Naive thymus-derived CD4-positive, alpha-beta T cell (primary cell): ENCODE data around the gene B3GNT8. TPM values are rescaled to one million over a fixed set of nuclear protein-coding genes. Genes with fewer than 3 reads are reported as not detected.

Source experiments
- ATAC-seq: fragments of 150-1000 bp; cut with Tn5 transposase; 2 replicates; pipeline ENCODE4 v1.10.0; 2021; ENCODE audit warnings: mild to moderate bottlenecking, moderate library complexity
- CTCF ChIA-PET: fragments of 350-600 bp; sonication (Branson Sonifier 250); formaldehyde crosslinking; loops from one replicate; lab custom pipeline; 2021; ENCODE audit warnings: antibody characterized with exemption; lab: Charles Lee
- POLR2A ChIA-PET: fragments of 350-600 bp; sonication (Branson Sonifier 250); formaldehyde crosslinking; loops from one replicate; lab custom pipeline; 2021; ENCODE audit warnings: antibody characterized with exemption, inconsistent platforms; lab: Charles Lee
- DNase-seq, 9 donors: peaks; one replicate each; pipeline versions ENCODE4 v3.0.0 to v3.0.0-alpha.2; 2020 to 2022; ENCODE audit warnings: mixed read lengths in 1 of 9
- H3K27ac ChIP-seq: one replicate; pipeline ENCODE4 v1.7.0; 2013; ENCODE audit warnings: mild to moderate bottlenecking, low read depth, low read length, moderate library complexity
- H3K27me3 ChIP-seq, 2 donors: one replicate each; pipeline ENCODE4 v1.7.0; 2013; ENCODE audit warnings: low read length in 2 of 2, mild to moderate bottlenecking in 2 of 2, moderate library complexity in 2 of 2; ENCODE audit not compliant: control insufficient read depth in 2 of 2, insufficient read depth in 2 of 2
- H3K36me3 ChIP-seq, 3 experiments: 1 replicate in 2 of 3; 2 replicates in 1 of 3; pipeline ENCODE4 v1.7.0; 2013; ENCODE audit warnings: low read length in 3 of 3, mild to moderate bottlenecking in 3 of 3, moderate library complexity in 1 of 3; ENCODE audit not compliant: insufficient read depth in 3 of 3, control insufficient read depth in 2 of 3
- H3K4me1 ChIP-seq, 2 donors: one replicate each; pipeline ENCODE4 v1.7.0; 2013; ENCODE audit warnings: low read length in 2 of 2, mild to moderate bottlenecking in 2 of 2, moderate library complexity in 1 of 2; ENCODE audit not compliant: control insufficient read depth in 2 of 2, insufficient read depth in 2 of 2
- H3K4me3 ChIP-seq: 2 replicates; pipeline ENCODE4 v1.7.0; 2013; ENCODE audit warnings: mild to moderate bottlenecking, low read length
- H3K9me3 ChIP-seq, 3 experiments: 1 replicate in 2 of 3; 2 replicates in 1 of 3; pipeline ENCODE4 v1.7.0; 2013; ENCODE audit warnings: low read length in 3 of 3; ENCODE audit not compliant: control insufficient read depth in 2 of 3
- H3K27ac Mint-ChIP-seq, 9 donors: one replicate each; pipeline ENCODE4 v1.8.0; 2020 to 2022; ENCODE audit warnings: mixed read lengths in 9 of 9, mild to moderate bottlenecking in 8 of 9, moderate library complexity in 5 of 9, inconsistent platforms in 2 of 9
- H3K27me3 Mint-ChIP-seq, 5 donors: one replicate each; pipeline ENCODE4 v1.8.0; 2021 to 2022; ENCODE audit warnings: mixed read lengths in 5 of 5, mild to moderate bottlenecking in 1 of 5
- H3K36me3 Mint-ChIP-seq, 5 donors: one replicate each; pipeline ENCODE4 v1.8.0; 2020 to 2022; ENCODE audit warnings: mixed read lengths in 5 of 5, mild to moderate bottlenecking in 3 of 5, inconsistent platforms in 1 of 5
- H3K4me1 Mint-ChIP-seq, 7 donors: one replicate each; pipeline ENCODE4 v1.8.0; 2020 to 2022; ENCODE audit warnings: mixed read lengths in 7 of 7, mild to moderate bottlenecking in 3 of 7, inconsistent platforms in 1 of 7
- H3K4me3 Mint-ChIP-seq, 10 donors: one replicate each; pipeline ENCODE4 v1.8.0; 2020 to 2022; ENCODE audit warnings: mild to moderate bottlenecking in 10 of 10, mixed read lengths in 10 of 10, moderate library complexity in 6 of 10, inconsistent platforms in 2 of 10
- H3K9me3 Mint-ChIP-seq, 11 donors: one replicate each; pipeline ENCODE4 v1.8.0; 2020 to 2022; ENCODE audit warnings: mixed read lengths in 11 of 11, mild to moderate bottlenecking in 4 of 11, inconsistent platforms in 1 of 11, moderate library complexity in 1 of 11
- intact Hi-C, 2 donors: fragments of 100-400 bp; cut with micrococcal nuclease; formaldehyde crosslinking; loops; one replicate each; pipeline ENCODE4 v1.15.1; 2023
- polyA plus RNA-seq, 2 donors: library from polyadenylated mRNA; unstranded; fragments of 300-500 nt; fragmentation: Illumina TruSeq; gene quantifications; one replicate each; pipeline ENCODE4 v1.2.3, GENCODE V29; 2021
- total RNA-seq, 6 experiments: library from RNA in 5 of 6; stranded (reverse) in 5 of 6; gene quantifications; 1 replicate in 5 of 6; 2 replicates in 1 of 6; pipeline ENCODE4 v1.2.3 and lab custom pipeline; 2021 to 2026

B3GNT8 gene
- total and polyA plus RNA-seq, 7 experiments from 2014 or later: 0.19 to 5.3 (median 0.43) TPM

DNA sequence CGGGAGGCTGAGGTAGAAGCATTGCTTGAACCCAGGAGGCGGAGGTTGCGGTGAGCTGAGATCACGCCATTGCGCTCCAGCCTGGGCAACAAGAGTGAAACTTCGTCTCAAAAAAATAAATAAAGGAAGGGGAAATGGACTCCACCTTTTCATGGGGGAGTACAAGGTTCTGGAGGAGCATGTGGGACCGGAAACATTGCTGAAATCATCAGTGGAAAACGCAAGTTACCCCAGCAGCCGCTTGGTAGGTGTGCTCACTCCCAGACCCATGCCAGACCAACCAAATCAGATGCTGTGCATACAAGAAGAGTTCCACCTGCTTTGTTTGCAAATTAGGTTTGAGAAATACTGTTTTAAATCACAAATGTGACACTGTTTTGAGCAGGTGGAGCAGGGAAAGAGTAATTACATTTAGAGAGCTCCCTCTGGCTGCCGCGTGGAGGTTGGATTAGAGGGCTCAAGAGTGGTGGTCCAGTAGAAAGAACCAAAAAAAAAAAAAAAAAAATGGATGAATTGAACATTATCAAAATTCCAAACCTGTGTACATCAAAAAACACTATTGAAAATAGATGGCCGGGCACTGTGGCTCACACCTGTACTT is 20.7 kb upstream of the B3GNT8 start:
- no peaks in the 10 kb centered on the region for H3K27me3 ChIP-seq

DNA sequence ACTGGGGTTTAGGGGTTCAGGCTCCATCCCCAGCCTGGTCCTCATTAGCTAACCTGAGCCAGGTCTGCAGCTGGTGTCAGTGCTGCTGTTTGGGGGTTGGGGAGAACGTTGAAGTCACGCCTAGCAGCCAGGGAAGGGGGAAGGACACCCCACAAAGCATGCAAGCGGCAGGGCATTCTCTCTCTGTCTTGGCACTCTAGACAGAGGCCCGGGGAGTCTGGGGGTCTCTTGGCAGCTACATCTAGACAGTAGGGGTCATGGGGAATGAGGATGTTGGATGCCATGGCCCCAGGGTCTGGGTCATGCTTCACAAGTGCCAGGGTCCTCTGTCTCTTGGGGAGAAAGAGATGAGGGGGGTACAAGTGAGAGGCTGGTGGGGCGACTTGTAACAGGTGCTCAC is 18.4 kb upstream of the B3GNT8 start:
- Mint-ChIP-seq H3K9me3 (no peaks in the 10 kb centered on the region), H3K27me3 (peaks cover 0 to 3% (median 0%) of the 10 kb centered on the region in 5 donors), H3K27ac (no peak overlapping the region), H3K4me1 (peaks cover 8 to 23% (median 13%) of the 10 kb centered on the region in 7 donors), H3K36me3 (no peaks in the 10 kb centered on the region), H3K4me3 (no peak overlapping the region)
- CTCF ChIA-PET: interaction anchor here (1.2 kb wide), 1 partner anchor 118 kb away, joined by 8 read pairs; no protein-coding TSS in a partner anchor
- DNase-seq: peak in 1 of 9 donors; percentile 17
- POLR2A ChIA-PET: no interaction called here
- H3K27ac ChIP-seq: no peak overlapping the region
- no peak for ATAC-seq
- H3K4me1 ChIP-seq: peaks cover 0 to 10% of the 10 kb centered on the region in 2 donors
- no peaks in the 10 kb centered on the region for H3K36me3 ChIP-seq
- intact Hi-C loops: no loop called here
- no peaks in the 10 kb centered on the region for H3K27me3 ChIP-seq
- no peaks in the 10 kb centered on the region for H3K9me3 ChIP-seq
- no peak overlapping the region for H3K4me3 ChIP-seq

More for the DNA sequence above, 20.7 kb upstream of the B3GNT8 start:
- no peaks in the 10 kb centered on the region for H3K9me3 ChIP-seq
- no peak for ATAC-seq
- H3K27ac ChIP-seq: no peak overlapping the region
- Mint-ChIP-seq H3K4me3 (peak overlapping the region in 9 of 10 donors; percentile 14 to 71 (median 40)), H3K27ac (peak overlapping the region in 2 of 9 donors; percentile 33 to 62), H3K36me3 (no peaks in the 10 kb centered on the region), H3K27me3 (peaks cover 0 to 3% (median 0%) of the 10 kb centered on the region in 5 donors), H3K9me3 (no peaks in the 10 kb centered on the region), H3K4me1 (peaks cover 7 to 23% (median 13%) of the 10 kb centered on the region in 7 donors)
- H3K36me3 ChIP-seq: no peaks in the 10 kb centered on the region
- ChIA-PET CTCF (interaction anchor here (0.6 to 5.3 kb wide), 12 partner anchors 20 to 641 kb away, joined by 3 to 88 read pairs (median 6); no protein-coding TSS in a partner anchor), POLR2A (interaction anchor here (0.5 to 1.8 kb wide), 3 partner anchors 118 to 123 kb away, joined by 3 to 7 read pairs (median 3); no protein-coding TSS in a partner anchor)
- DNase-seq: no peak
- no peak overlapping the region for H3K4me3 ChIP-seq
- intact Hi-C loops: loop anchor here in 1 of 2 donors (2.0 kb wide), 1 partner anchor 115 kb away; no protein-coding TSS in a partner anchor
- H3K4me1 ChIP-seq: peaks cover 0 to 10% of the 10 kb centered on the region in 2 donors

DNA sequence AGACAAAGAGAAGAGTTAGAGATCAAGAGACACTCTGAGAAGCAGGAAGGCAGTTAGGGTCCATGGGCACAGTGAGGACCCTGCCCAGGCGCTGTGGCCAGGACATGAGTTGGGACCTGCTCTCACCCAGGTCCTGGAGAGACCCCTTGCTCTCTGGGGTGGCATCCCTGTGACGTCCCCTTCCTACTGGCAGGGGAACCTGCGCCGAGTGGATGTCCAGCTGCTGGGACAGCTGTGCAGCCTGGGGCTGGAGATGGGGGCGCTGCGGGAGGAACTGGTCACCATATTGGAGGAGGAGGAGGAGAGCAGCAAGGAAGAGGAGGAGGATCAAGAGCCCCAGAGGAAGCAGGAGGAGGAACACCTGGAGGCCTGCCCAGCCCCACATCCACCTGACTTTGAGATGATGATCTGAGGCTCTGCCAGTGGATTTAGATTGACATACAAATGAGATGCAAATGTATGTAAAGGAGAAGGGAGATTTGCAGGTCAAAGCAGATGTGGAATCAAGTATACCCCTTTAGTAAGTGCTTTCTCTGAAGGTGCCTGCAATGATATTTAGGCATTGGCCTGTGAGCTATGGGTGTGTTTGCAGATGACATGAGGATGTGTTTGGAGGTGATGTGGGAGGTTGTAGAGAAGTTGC is 16.8 kb upstream of the B3GNT8 start:
- no peaks in the 10 kb centered on the region for H3K36me3 Mint-ChIP-seq
- intact Hi-C loops: loop anchor here in 1 of 2 donors (5.0 kb wide), 1 partner anchor 242 kb away; no protein-coding TSS in a partner anchor
- no peaks in the 10 kb centered on the region for H3K36me3 ChIP-seq

DNA sequence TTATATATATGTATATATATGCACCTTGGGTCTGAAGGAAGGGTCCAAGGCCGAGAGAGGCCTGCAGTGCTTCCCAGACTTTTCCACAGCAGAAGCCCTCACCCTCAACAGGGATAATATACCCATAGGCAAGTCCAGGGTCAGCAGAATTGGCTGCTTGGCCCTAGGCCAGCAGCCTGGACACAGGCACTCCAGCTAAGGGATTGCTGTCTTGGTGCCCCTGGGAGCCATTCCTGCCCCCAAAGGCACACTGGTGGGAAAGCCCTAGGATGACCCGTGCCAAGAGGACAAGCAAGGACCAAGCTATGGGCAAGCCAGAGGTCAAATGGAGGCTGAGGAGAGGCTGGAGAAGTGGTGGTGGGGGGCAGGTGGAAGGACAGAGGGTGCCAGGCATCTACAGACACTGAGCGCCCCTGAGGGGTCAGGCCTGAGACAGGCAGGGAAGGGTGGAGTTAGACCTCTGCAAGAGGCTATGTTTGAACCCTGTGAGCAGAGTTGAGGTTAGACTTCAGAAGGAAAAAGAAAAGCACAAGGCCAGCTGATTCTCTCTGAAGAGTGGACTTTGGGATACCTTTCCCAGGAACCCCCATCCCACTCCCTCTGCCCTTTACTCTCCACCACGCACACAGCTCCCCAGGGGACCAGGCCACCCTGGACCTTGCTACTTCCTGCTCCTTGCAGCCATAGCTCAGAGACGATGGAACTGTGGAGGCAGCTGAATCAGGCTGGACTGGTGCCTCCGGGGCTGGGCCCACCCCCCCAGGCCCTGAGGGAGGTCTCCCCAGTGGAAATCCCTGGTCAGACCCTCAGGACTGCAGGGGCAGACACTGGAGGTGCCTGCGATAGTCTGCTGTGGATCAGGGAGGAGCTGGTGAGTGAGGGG is 15.5 kb upstream of the B3GNT8 start, which contains the start of gene ERICH4:
ERICH4 (plus strand) TSS at position 684 of the 883 bp plus-strand sequence; CDS start at position 698, 14 bp downstream.
- H3K4me1 ChIP-seq: peaks cover 7 to 12% of the 10 kb centered on the region in 2 donors
- ChIA-PET CTCF (no interaction called here), POLR2A (interaction anchor here (0.6 to 0.9 kb wide), 2 partner anchors 95 to 106 kb away, joined by 3 read pairs; no protein-coding TSS in a partner anchor)
- H3K27me3 Mint-ChIP-seq: peaks cover 0 to 3% (median 0%) of the 10 kb centered on the region in 5 donors
- H3K27ac ChIP-seq: no peak within 1 kb of the TSS
- H3K4me3 Mint-ChIP-seq: no peak within 1 kb of the TSS
- peaks cover 4 to 19% (median 7%) of the 10 kb centered on the region in 7 donors for H3K4me1 Mint-ChIP-seq
- ATAC-seq (no peak), DNase-seq (no peak)
- H3K36me3 ChIP-seq: peaks cover 0 to 4% (median 0%) of the 10 kb centered on the region in 3 experiments
- no peaks in the 10 kb centered on the region for H3K9me3 Mint-ChIP-seq
- H3K36me3 Mint-ChIP-seq: peaks cover 0 to 2% (median under 1%) of the 10 kb centered on the region in 5 donors
- peak within 1 kb of the TSS in 1 of 9 donors; percentile 66 for H3K27ac Mint-ChIP-seq
- H3K4me3 ChIP-seq: no peak within 1 kb of the TSS
- H3K9me3 ChIP-seq: no peaks in the 10 kb centered on the region
- intact Hi-C loops: loop anchor here in 1 of 2 donors (5.0 kb wide), 1 partner anchor 240 kb away; no protein-coding TSS in a partner anchor
- H3K27me3 ChIP-seq: no peaks in the 10 kb centered on the region

More for the DNA sequence above, 16.8 kb upstream of the B3GNT8 start:
- CTCF ChIA-PET: interaction anchor here (0.6 kb wide), 1 partner anchor 103 kb away, joined by 4 read pairs; no protein-coding TSS in a partner anchor
- H3K9me3 ChIP-seq: no peaks in the 10 kb centered on the region
- H3K4me3 Mint-ChIP-seq: no peak overlapping the region
- no peak overlapping the region for H3K4me3 ChIP-seq
- H3K9me3 Mint-ChIP-seq: no peaks in the 10 kb centered on the region
- peaks cover 0 to 3% (median 0%) of the 10 kb centered on the region in 5 donors for H3K27me3 Mint-ChIP-seq
- DNase-seq: no peak
- no peak overlapping the region for H3K27ac Mint-ChIP-seq
- H3K4me1 ChIP-seq: peaks cover 7% of the 10 kb centered on the region in 2 donors
- POLR2A ChIA-PET: no interaction called here
- no peak overlapping the region for H3K27ac ChIP-seq
- H3K4me1 Mint-ChIP-seq: peaks cover 4 to 16% (median 7%) of the 10 kb centered on the region in 7 donors
- no peak for ATAC-seq
- no peaks in the 10 kb centered on the region for H3K27me3 ChIP-seq

DNA sequence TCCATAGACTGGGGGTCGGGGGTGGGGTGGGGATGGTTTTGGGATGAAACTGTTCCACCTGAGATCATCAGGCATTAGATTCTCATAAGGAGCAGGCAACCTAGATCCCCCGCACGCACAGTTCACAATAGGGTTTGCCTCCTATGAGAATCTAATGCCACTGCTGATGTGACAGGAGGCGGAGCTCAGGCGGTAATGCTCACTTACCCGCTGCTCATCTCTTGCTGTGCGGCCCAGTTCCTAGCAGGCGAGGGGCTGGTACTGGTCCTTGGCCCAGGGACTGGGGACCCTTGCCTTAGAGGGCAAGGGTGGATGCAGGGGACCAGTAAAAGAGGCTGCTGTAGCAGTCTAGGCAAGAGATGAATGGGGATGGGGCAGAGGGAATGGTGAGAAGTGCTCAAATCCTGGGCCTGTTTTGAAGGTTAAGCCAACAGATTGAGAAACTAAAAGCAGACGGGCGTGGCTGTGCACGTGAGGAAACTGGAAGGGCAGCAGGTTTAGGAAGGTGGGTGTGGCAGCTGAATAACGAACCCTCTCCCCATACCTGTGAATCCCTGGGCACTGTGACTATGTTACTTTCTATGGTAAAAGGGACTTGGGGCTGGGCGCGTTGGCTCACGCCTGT is 14.3 kb upstream of the B3GNT8 start:
- Histone ChIP-seq H3K27ac (no peak overlapping the region), H3K4me1 (peaks cover 7 to 12% of the 10 kb centered on the region in 2 donors), H3K36me3 (peaks cover 0 to 10% (median 0%) of the 10 kb centered on the region in 3 experiments), H3K4me3 (no peak overlapping the region), H3K27me3 (no peaks in the 10 kb centered on the region), H3K9me3 (no peaks in the 10 kb centered on the region)
- CTCF ChIA-PET: no interaction called here
- DNase-seq (no peak), ATAC-seq (no peak)
- Mint-ChIP-seq H3K4me1 (peaks cover 4 to 24% (median 6%) of the 10 kb centered on the region in 7 donors), H3K9me3 (no peaks in the 10 kb centered on the region), H3K27me3 (peaks cover 0 to 2% (median 0%) of the 10 kb centered on the region in 5 donors), H3K36me3 (peaks cover 0 to 8% (median 3%) of the 10 kb centered on the region in 5 donors), H3K4me3 (no peak overlapping the region), H3K27ac (no peak overlapping the region)
- POLR2A ChIA-PET: interaction anchor here (1.6 kb wide), 1 partner anchor 108 kb away, joined by 3 read pairs; no protein-coding TSS in a partner anchor
- intact Hi-C loops: loop anchor here (2.0 to 5.0 kb wide), 3 partner anchors 179 to 725 kb away; partner anchors contain the start of genes COQ8B (in 1 of the 2) and ITPKC (in 1 of the 2)
